ENCODE measurements around the gene SERINC5.
"Not testable (repeated sequence)": the region's sequence is repeated elsewhere in the genome, so short reads cannot be mapped to it uniquely, and the experiment has no call there.

The SERINC5 gene

GRCh38 chr5:80255811-80256712, at the start of gene SERINC5:
SERINC5 (minus strand) TSS chr5:80256048; CDS start chr5:80255922, 126 bp downstream.
- Mint-ChIP-seq H3K4me1 (peaks cover 43% of the 10 kb centered on the region), H3K4me3 (peak within 1 kb of the TSS; percentile 99), H3K36me3 (peaks cover 15% of the 10 kb centered on the region), H3K27ac (peak within 1 kb of the TSS; percentile 99), H3K9me3 (no peaks in the 10 kb centered on the region)
- ATAC-seq (peak; percentile 89), DNase-seq (ENCODE audit: low spot score in 2 of 2) (peak; percentile 70 to 89)

- ATAC-seq (no peak), DNase-seq (ENCODE audit: low spot score in 2 of 2) (no peak)
- Mint-ChIP-seq H3K36me3 (no peaks in the 10 kb centered on the region), H3K4me3 (no peak overlapping the region), H3K27ac (no peak overlapping the region), H3K9me3 (no peaks in the 10 kb centered on the region), H3K4me1 (no peaks in the 10 kb centered on the region)
These were observed 46.8 kb upstream of the SERINC5 start for GRCh38 chr5:80302636-80303035.

GRCh38 chr5:80301342-80301741, 45.5 kb upstream of the SERINC5 start:
- H3K9me3 Mint-ChIP-seq; H3K4me3 Mint-ChIP-seq; H3K4me1 Mint-ChIP-seq; ATAC-seq; DNase-seq (ENCODE audit: low spot score in 2 of 2); H3K27ac Mint-ChIP-seq; H3K36me3 Mint-ChIP-seq: not testable (repeated sequence)

GRCh38 chr5:80300796-80301195, 44.9 kb upstream of the SERINC5 start:
- not testable (repeated sequence) for H3K9me3 Mint-ChIP-seq; H3K36me3 Mint-ChIP-seq; H3K27ac Mint-ChIP-seq; DNase-seq (ENCODE audit: low spot score in 2 of 2); H3K4me1 Mint-ChIP-seq; ATAC-seq; H3K4me3 Mint-ChIP-seq

- Mint-ChIP-seq H3K27ac (no peak overlapping the region), H3K9me3 (no peaks in the 10 kb centered on the region), H3K36me3 (no peaks in the 10 kb centered on the region), H3K4me1 (no peaks in the 10 kb centered on the region), H3K4me3 (no peak overlapping the region)
- ATAC-seq (no peak), DNase-seq (ENCODE audit: low spot score in 2 of 2) (no peak)
These were observed 44.3 kb upstream of the SERINC5 start for GRCh38 chr5:80300125-80300524.

GRCh38 chr5:80299601-80300000, 43.8 kb upstream of the SERINC5 start:
- ATAC-seq (no peak), DNase-seq (ENCODE audit: low spot score in 2 of 2) (no peak)
- no peaks in the 10 kb centered on the region for H3K9me3 Mint-ChIP-seq
- H3K36me3 Mint-ChIP-seq, result no peaks in the 10 kb centered on the region
- no peaks in the 10 kb centered on the region for H3K4me1 Mint-ChIP-seq
- no peak overlapping the region for H3K27ac Mint-ChIP-seq
- H3K4me3 Mint-ChIP-seq, result no peak overlapping the region

- H3K9me3 Mint-ChIP-seq, result no peaks in the 10 kb centered on the region
- no peaks in the 10 kb centered on the region for H3K36me3 Mint-ChIP-seq
- no peak for DNase-seq (ENCODE audit: low spot score in 2 of 2)
- H3K27ac Mint-ChIP-seq, result no peak overlapping the region
- no peak for ATAC-seq
- H3K4me3 Mint-ChIP-seq, result no peak overlapping the region
- no peaks in the 10 kb centered on the region for H3K4me1 Mint-ChIP-seq
These were observed 40.3 kb upstream of the SERINC5 start for GRCh38 chr5:80296121-80296520.

GRCh38 chr5:80291761-80292160, 35.9 kb upstream of the SERINC5 start:
- H3K4me1 Mint-ChIP-seq, result no peaks in the 10 kb centered on the region

DNA sequence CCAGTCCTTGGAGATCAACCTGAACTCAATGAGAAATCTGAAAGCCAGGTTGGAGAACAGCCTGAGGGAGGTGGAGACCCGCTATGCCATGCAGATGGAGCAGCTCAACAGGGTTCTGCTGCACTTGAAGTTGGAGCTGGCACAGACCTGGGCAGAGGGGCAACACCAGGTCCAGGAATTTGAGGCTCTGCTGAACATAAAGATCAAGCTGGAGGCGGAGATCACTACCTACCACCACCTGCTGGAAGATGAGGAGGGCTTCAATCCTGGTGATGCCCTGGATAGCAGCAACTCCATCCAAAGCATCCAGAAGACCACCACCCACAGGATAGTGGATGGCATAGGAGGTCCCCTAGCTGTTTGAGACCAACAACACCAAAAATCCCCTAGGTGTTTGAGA, 33.5 kb upstream of the SERINC5 start:
- Mint-ChIP-seq H3K9me3 (no peaks in the 10 kb centered on the region), H3K36me3 (no peaks in the 10 kb centered on the region), H3K4me1 (peaks cover 5% of the 10 kb centered on the region), H3K4me3 (no peak overlapping the region), H3K27ac (no peak overlapping the region)
- ATAC-seq (no peak), DNase-seq (ENCODE audit: low spot score in 2 of 2) (no peak)

More at GRCh38 chr5:80291761-80292160, 35.9 kb upstream of the SERINC5 start:
- no peak overlapping the region for H3K27ac Mint-ChIP-seq
- H3K36me3 Mint-ChIP-seq, result no peaks in the 10 kb centered on the region
- no peaks in the 10 kb centered on the region for H3K9me3 Mint-ChIP-seq
- no peak for DNase-seq (ENCODE audit: low spot score in 2 of 2)
- ATAC-seq, result no peak
- H3K4me3 Mint-ChIP-seq, result no peak overlapping the region

- peaks cover 5% of the 10 kb centered on the region for H3K4me1 Mint-ChIP-seq
- no peak overlapping the region for H3K27ac Mint-ChIP-seq
- H3K36me3 Mint-ChIP-seq, result no peaks in the 10 kb centered on the region
- H3K4me3 Mint-ChIP-seq, result no peak overlapping the region
- ATAC-seq (no peak), DNase-seq (ENCODE audit: low spot score in 2 of 2) (no peak)
- H3K9me3 Mint-ChIP-seq, result no peaks in the 10 kb centered on the region
These were observed 32.3 kb upstream of the SERINC5 start for GRCh38 chr5:80288177-80288576.

DNA sequence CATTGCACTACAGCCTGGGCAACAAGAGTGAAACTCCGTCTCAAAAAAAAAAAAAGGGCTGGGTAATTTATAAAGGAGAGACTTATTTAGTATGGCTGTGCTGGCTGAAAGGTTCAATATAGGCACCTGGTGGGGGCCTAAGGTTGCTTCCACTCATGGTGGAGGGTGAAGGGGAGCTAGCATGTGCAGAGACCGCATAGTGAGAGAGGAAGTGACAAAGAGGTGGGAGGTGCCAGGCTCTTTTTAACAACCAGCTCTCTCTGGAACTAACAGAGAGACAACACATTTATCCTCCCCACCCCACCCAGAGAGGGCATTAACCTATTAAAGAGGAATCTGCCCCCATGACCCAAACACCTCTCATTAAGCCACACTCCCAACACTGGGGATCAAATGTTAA, 28.9 kb upstream of the SERINC5 start:
- H3K36me3 Mint-ChIP-seq, result no peaks in the 10 kb centered on the region
- H3K4me3 Mint-ChIP-seq, result no peak overlapping the region
- DNase-seq (ENCODE audit: low spot score in 2 of 2) (no peak), ATAC-seq (peak; percentile 72)
- H3K27ac Mint-ChIP-seq, result peak overlapping the region; percentile 43
- H3K9me3 Mint-ChIP-seq, result no peaks in the 10 kb centered on the region
- peaks cover 5% of the 10 kb centered on the region for H3K4me1 Mint-ChIP-seq

GRCh38 chr5:80283360-80283759, 27.5 kb upstream of the SERINC5 start:
- ATAC-seq (peak; percentile 51), DNase-seq (ENCODE audit: low spot score in 2 of 2) (no peak)
- peaks cover 5% of the 10 kb centered on the region for H3K4me1 Mint-ChIP-seq
- H3K4me3 Mint-ChIP-seq, result no peak overlapping the region
- H3K27ac Mint-ChIP-seq, result peak overlapping the region; percentile 38
- no peaks in the 10 kb centered on the region for H3K9me3 Mint-ChIP-seq
- H3K36me3 Mint-ChIP-seq, result no peaks in the 10 kb centered on the region

DNA sequence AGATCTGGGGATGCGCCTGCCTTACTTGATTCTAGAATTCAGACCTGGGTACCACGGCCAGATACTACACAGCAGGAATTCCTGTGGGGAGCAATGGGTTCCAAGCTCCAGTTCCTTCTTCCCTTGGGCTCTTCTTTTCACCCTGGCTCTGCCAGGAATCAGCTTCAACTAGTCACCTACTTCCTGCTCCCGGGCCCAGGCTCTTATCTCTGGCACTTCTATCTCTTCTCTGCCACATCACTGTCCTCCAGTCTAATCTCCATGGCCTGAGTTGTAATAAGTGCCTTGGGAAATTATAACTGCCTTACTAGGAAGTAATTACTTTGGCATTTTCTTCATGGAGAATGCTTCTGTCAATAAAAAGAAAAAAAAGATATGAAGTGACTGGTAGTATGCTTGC, 26.2 kb upstream of the SERINC5 start:
- DNase-seq (ENCODE audit: low spot score in 2 of 2) (no peak), ATAC-seq (no peak)
- peaks cover 5% of the 10 kb centered on the region for H3K4me1 Mint-ChIP-seq
- H3K4me3 Mint-ChIP-seq, result no peak overlapping the region
- no peak overlapping the region for H3K27ac Mint-ChIP-seq
- H3K9me3 Mint-ChIP-seq, result no peaks in the 10 kb centered on the region
- H3K36me3 Mint-ChIP-seq, result no peaks in the 10 kb centered on the region

- Mint-ChIP-seq H3K4me3 (no peak overlapping the region), H3K36me3 (no peaks in the 10 kb centered on the region), H3K9me3 (no peaks in the 10 kb centered on the region), H3K27ac (no peak overlapping the region), H3K4me1 (no peaks in the 10 kb centered on the region)
- DNase-seq (ENCODE audit: low spot score in 2 of 2), result no peak
- ATAC-seq, result no peak
These were observed 21.3 kb upstream of the SERINC5 start for GRCh38 chr5:80277191-80277590.

GRCh38 chr5:80276186-80276585, 20.3 kb upstream of the SERINC5 start:
- Mint-ChIP-seq H3K27ac (no peak overlapping the region), H3K4me3 (no peak overlapping the region), H3K4me1 (no peaks in the 10 kb centered on the region), H3K9me3 (no peaks in the 10 kb centered on the region), H3K36me3 (no peaks in the 10 kb centered on the region)
- ATAC-seq (no peak), DNase-seq (ENCODE audit: low spot score in 2 of 2) (no peak)

DNA sequence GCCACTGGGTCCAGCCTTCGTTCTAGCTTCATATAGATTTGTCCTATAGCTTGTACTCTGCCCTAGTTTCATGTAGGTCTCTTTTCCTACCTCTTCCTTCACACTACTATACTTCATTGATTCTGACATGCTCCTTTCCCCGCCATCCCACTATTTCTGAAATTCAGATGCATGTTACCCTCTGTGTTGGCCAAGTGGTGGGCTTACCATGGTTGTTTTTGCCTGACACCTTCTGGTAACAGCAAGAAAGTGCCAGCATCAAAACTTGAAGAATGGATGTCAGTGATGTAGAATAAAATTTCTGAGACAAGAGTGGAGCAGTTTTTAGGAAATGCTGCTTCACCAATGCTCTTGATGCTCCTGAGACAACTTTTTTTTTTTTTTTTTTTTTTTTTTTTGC, 19.5 kb upstream of the SERINC5 start:
- H3K4me1 Mint-ChIP-seq, result peaks cover 3% of the 10 kb centered on the region
- no peak overlapping the region for H3K27ac Mint-ChIP-seq
- no peak for DNase-seq (ENCODE audit: low spot score in 2 of 2)
- H3K9me3 Mint-ChIP-seq, result no peaks in the 10 kb centered on the region
- ATAC-seq, result no peak
- no peaks in the 10 kb centered on the region for H3K36me3 Mint-ChIP-seq
- H3K4me3 Mint-ChIP-seq, result no peak overlapping the region
